A549 (cell line): ENCODE results near the gene DCP1A. TPM values are rescaled to one million over a fixed set of nuclear protein-coding genes. Genes with fewer than 3 reads are reported as not detected.
"Not testable (repeated sequence)": the region's sequence is repeated elsewhere in the genome, so short reads cannot be mapped to it uniquely, and the experiment has no call there.

Experiments
- ATAC-seq, 2 experiments: fragments of 200-7000 bp in 1 of 2; fragments of >200 bp in 1 of 2; cut with Nextera tagmentation in 1 of 2; cut with Tn5 transposase in 1 of 2; 3 replicates each; pipeline versions ENCODE4 v1.8.0 to v1.9.1; 2018 to 2020; ENCODE audit warnings: mild to moderate bottlenecking in 1 of 2, moderate library complexity in 1 of 2
- CTCF ChIA-PET: fragments of 300-600 bp; sonication (Branson Sonifier 250); formaldehyde crosslinking; extraction: SDS; loops from one replicate; lab custom pipeline; 2021; ENCODE audit warnings: antibody characterized with exemption, inconsistent platforms; lab: Yijun Ruan, JAX
- POLR2A ChIA-PET: fragments of 350-600 bp; formaldehyde crosslinking; extraction: SDS; loops from one replicate; lab custom pipeline; 2021; ENCODE audit warnings: antibody characterized with exemption, inconsistent platforms; lab: Yijun Ruan, JAX
- DNase-seq, 2 experiments: peaks; one replicate each; pipeline versions ENCODE4 v3.0.0 to v3.0.0-alpha.2; 2011 to 2016; ENCODE audit warnings: low read depth in 1 of 2, low spot score in 1 of 2
- FAIRE-seq: peaks from 2 replicates; lab custom pipeline; 2011; peaks lifted over from hg19 to GRCh38; lab: Jason Lieb, UNC
- H3K27ac ChIP-seq, 2 experiments: fragments of >200 bp; sonication (Bioruptor Twin); formaldehyde crosslinking; 3 replicates each; pipeline ENCODE4 v1.5.1; 2016 to 2017
- H3K4me1 ChIP-seq: fragments of >200 bp; sonication (Bioruptor Twin); formaldehyde crosslinking; 3 replicates; pipeline ENCODE4 v1.6.1; 2016
- H3K4me2 ChIP-seq: fragments of >200 bp; sonication (Bioruptor Twin); formaldehyde crosslinking; 3 replicates; pipeline ENCODE4 v1.6.1; 2016
- H3K4me3 ChIP-seq: fragments of >200 bp; sonication (Bioruptor Twin); formaldehyde crosslinking; 3 replicates; pipeline ENCODE4 v1.5.1; 2016
- H3K9me3 ChIP-seq: fragments of >200 bp; sonication (Bioruptor Twin); formaldehyde crosslinking; 3 replicates; pipeline ENCODE4 v1.6.1; 2016
- EP300 ChIP-seq, 2 experiments: fragments of >200 bp; sonication (Bioruptor Twin); formaldehyde crosslinking; IDR thresholded peaks; 2 replicates in 1 of 2; 3 replicates in 1 of 2; pipeline ENCODE4 v1.6.1; 2016 to 2017
- HOXB13 ChIP-seq: fragments of 250-450 bp; sonication (Bioruptor Pico); IDR thresholded peaks from 2 replicates; pipeline ENCODE4 v1.5.0; 2020; ENCODE audit warnings: low read depth, mild to moderate bottlenecking, moderate library complexity
- KDM1A ChIP-seq: fragments of 200-600 bp; sonication (generic); IDR thresholded peaks from 2 replicates; pipeline ENCODE4 v1.6.1; 2016; ENCODE audit warnings: low read depth, mild to moderate bottlenecking
- MAFK ChIP-seq: fragments of 450-650 bp; IDR thresholded peaks from 2 replicates; pipeline ENCODE4 v1.6.1; 2014; ENCODE audit not compliant: partially characterized antibody
- NR3C1 ChIP-seq: fragments of >200 bp; sonication (Bioruptor Twin); formaldehyde crosslinking; IDR thresholded peaks from 3 replicates; pipeline ENCODE4 v1.6.1; 2017
- POLR2A ChIP-seq: IDR thresholded peaks from 2 replicates; pipeline ENCODE4 v1.6.1; 2012; ENCODE audit warnings: mild to moderate bottlenecking, low read length
- RAD21 ChIP-seq, 2 experiments: fragments of >200 bp in 1 of 2; sonication (Bioruptor Twin) in 1 of 2; formaldehyde crosslinking in 1 of 2; IDR thresholded peaks in 1 of 2; conservative IDR thresholded peaks in 1 of 2; 2 replicates in 1 of 2; 3 replicates in 1 of 2; pipeline ENCODE4 v1.6.1; 2012 to 2018; ENCODE audit warnings: inconsistent platforms in 1 of 2
- RFX5 ChIP-seq: fragments of 450-650 bp; IDR thresholded peaks from 2 replicates; pipeline ENCODE4 v1.7.1; 2014; ENCODE audit warnings: antibody characterized with exemption, mild to moderate bottlenecking, moderate library complexity
- SMC3 ChIP-seq: fragments of >200 bp; sonication (Bioruptor Twin); formaldehyde crosslinking; IDR thresholded peaks from 3 replicates; pipeline ENCODE4 v1.6.1; 2018; ENCODE audit warnings: inconsistent platforms
- TP53 ChIP-seq: fragments of 250-450 bp; sonication (Bioruptor Pico); IDR thresholded peaks from 2 replicates; pipeline ENCODE4 v1.5.0; 2021; ENCODE audit warnings: mild to moderate bottlenecking, moderate library complexity
- ZC3H11A ChIP-seq: fragments of 450-650 bp; IDR thresholded peaks from 2 replicates; pipeline ENCODE4 v1.6.1; 2014; ENCODE audit warnings: antibody characterized with exemption, mild to moderate bottlenecking
- ZNF302 ChIP-seq: fragments of 250-450 bp; sonication (Bioruptor Pico); IDR thresholded peaks from 2 replicates; pipeline ENCODE4 v1.9.0; 2021; ENCODE audit warnings: inconsistent platforms, mild to moderate bottlenecking, moderate library complexity
- WGBS: methylation state at CpG from one replicate; pipeline ENCODE4 v1.1.6; 2017; ENCODE audit errors: missing lambda C conversion rate; 5-methylcytosine and 5-hydroxymethylcytosine counted together
- polyA plus RNA-seq, 4 experiments: library from polyadenylated mRNA; depleted of rRNA in 3 of 4; stranded (reverse); fragments of >200 nt; fragmentation: RNase III in 1 of 4; extraction: RNeasy Plus Mini Kit Qiagen cat#74134 plus additional on column Dnase treatment in 1 of 4; gene quantifications; 2 replicates in 3 of 4; 3 replicates in 1 of 4; pipeline ENCODE4 v1.2.3, GENCODE V29; 2011 to 2017
- TF ChIP-seq, protein P1 (sequence below): IDR thresholded peaks from 2 replicates; pipeline ENCODE4 v1.6.1; 2012; ENCODE audit warnings: low read depth, borderline replicate concordance
- TF ChIP-seq, protein P2 (sequence below): fragments of 200-600 bp; sonication (generic); IDR thresholded peaks from 2 replicates; pipeline ENCODE4 v1.6.1; 2016; ENCODE audit warnings: antibody characterized with exemption, mild to moderate bottlenecking, moderate library complexity
- TF ChIP-seq, protein P3 (sequence below): fragments of 450-650 bp; IDR thresholded peaks from 2 replicates; pipeline ENCODE4 v1.6.1; 2014; ENCODE audit warnings: antibody characterized with exemption
- TF ChIP-seq, protein P4 (sequence below): fragments of >200 bp; sonication (Bioruptor Twin); formaldehyde crosslinking; IDR thresholded peaks from 3 replicates; pipeline ENCODE4 v1.5.1; 2016

DCP1A gene
- polyA plus RNA-seq, 2 of the 4 experiments (the other 2 are of a cell fraction), result 7.3 to 27.4 TPM

DNA sequence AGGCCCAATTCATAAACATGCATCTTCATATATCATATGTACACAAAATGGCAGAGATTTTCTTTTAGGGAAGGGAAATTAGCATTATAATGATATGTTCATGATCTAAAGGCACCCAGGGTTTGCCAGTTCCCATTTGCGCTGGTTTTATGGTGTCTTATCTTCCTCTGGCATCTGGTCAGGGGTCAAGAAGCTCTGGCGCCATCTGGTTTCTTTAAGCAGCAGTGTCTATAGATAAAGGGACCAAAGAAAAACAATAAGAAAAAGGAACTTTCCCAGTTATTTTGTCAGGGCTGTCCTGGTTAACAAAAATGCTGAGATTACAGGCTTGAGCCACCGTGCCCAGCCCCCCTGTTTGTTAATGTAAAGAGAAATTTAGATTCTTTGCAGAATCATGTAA is 3.3 kb upstream of the DCP1A start (continued):
- TF ChIP-seq, protein P1, sequence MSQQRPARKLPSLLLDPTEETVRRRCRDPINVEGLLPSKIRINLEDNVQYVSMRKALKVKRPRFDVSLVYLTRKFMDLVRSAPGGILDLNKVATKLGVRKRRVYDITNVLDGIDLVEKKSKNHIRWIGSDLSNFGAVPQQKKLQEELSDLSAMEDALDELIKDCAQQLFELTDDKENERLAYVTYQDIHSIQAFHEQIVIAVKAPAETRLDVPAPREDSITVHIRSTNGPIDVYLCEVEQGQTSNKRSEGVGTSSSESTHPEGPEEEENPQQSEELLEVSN, result no peak
- no peak for TF ChIP-seq POLR2A
- TF ChIP-seq RFX5, result no peak
- TF ChIP-seq NR3C1, result no peak
- TF ChIP-seq ZNF302 (CRISPR knock-in tag), result no peak
- no peak for TF ChIP-seq TP53
- TF ChIP-seq, protein P2, sequence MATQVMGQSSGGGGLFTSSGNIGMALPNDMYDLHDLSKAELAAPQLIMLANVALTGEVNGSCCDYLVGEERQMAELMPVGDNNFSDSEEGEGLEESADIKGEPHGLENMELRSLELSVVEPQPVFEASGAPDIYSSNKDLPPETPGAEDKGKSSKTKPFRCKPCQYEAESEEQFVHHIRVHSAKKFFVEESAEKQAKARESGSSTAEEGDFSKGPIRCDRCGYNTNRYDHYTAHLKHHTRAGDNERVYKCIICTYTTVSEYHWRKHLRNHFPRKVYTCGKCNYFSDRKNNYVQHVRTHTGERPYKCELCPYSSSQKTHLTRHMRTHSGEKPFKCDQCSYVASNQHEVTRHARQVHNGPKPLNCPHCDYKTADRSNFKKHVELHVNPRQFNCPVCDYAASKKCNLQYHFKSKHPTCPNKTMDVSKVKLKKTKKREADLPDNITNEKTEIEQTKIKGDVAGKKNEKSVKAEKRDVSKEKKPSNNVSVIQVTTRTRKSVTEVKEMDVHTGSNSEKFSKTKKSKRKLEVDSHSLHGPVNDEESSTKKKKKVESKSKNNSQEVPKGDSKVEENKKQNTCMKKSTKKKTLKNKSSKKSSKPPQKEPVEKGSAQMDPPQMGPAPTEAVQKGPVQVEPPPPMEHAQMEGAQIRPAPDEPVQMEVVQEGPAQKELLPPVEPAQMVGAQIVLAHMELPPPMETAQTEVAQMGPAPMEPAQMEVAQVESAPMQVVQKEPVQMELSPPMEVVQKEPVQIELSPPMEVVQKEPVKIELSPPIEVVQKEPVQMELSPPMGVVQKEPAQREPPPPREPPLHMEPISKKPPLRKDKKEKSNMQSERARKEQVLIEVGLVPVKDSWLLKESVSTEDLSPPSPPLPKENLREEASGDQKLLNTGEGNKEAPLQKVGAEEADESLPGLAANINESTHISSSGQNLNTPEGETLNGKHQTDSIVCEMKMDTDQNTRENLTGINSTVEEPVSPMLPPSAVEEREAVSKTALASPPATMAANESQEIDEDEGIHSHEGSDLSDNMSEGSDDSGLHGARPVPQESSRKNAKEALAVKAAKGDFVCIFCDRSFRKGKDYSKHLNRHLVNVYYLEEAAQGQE, result no peak
- TF ChIP-seq ZC3H11A, result no peak
- TF ChIP-seq, protein P3, sequence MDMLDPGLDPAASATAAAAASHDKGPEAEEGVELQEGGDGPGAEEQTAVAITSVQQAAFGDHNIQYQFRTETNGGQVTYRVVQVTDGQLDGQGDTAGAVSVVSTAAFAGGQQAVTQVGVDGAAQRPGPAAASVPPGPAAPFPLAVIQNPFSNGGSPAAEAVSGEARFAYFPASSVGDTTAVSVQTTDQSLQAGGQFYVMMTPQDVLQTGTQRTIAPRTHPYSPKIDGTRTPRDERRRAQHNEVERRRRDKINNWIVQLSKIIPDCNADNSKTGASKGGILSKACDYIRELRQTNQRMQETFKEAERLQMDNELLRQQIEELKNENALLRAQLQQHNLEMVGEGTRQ, result no peak
- peak; percentile 48 to 49; a peak in 3 of 5 replicates for TF ChIP-seq RAD21 (conservative IDR thresholded peaks at IDR 0.05 in 1 of 2, IDR thresholded peaks at IDR 0.05 in 1 of 2)
- TF ChIP-seq, protein P4, sequence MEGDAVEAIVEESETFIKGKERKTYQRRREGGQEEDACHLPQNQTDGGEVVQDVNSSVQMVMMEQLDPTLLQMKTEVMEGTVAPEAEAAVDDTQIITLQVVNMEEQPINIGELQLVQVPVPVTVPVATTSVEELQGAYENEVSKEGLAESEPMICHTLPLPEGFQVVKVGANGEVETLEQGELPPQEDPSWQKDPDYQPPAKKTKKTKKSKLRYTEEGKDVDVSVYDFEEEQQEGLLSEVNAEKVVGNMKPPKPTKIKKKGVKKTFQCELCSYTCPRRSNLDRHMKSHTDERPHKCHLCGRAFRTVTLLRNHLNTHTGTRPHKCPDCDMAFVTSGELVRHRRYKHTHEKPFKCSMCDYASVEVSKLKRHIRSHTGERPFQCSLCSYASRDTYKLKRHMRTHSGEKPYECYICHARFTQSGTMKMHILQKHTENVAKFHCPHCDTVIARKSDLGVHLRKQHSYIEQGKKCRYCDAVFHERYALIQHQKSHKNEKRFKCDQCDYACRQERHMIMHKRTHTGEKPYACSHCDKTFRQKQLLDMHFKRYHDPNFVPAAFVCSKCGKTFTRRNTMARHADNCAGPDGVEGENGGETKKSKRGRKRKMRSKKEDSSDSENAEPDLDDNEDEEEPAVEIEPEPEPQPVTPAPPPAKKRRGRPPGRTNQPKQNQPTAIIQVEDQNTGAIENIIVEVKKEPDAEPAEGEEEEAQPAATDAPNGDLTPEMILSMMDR, result peak; percentile 44
- peak; percentile 50 for TF ChIP-seq SMC3

DNA sequence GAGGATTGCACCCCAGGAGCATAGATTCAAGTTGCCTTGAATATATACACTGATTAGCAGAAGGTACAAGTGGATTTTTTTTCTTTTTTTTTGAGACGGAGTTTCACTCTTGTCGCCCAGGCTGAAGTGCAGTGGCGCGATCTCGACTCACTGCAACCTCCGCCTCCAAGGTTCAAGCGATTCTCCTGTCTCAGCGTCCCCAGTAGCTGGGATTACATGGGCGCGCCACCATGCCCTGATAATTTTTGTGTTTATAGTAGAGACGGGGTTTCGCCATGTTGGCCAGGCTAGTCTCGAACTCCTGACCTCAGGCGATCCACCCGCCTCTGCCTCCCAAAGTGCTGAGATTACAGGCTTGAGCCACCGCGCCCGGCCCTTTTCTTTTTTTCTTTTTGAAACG is 775 bp upstream of the DCP1A start:
- Histone ChIP-seq H3K4me2 (peak overlapping the region; percentile 95), H3K4me1 (peaks cover 31% of the 10 kb centered on the region; the same call in 2 of the 3 replicates), H3K27ac (peak overlapping the region; percentile 98 to 99), H3K4me3 (peak overlapping the region; percentile 96)
- 77% methylated on average over 19 of the region's 19 CpGs for WGBS
- not testable (repeated sequence) for ATAC-seq, H3K9me3 ChIP-seq, DNase-seq, FAIRE-seq
- CTCF ChIA-PET, result interaction anchor here (0.9 kb wide), 1 partner anchor 13 kb away, joined by 3 read pairs; no protein-coding TSS in a partner anchor
- POLR2A ChIA-PET, result interaction anchor here (1.0 to 1.4 kb wide), 5 partner anchors 31 to 362 kb away, joined by 4 to 8 read pairs (median 4); no protein-coding TSS in a partner anchor

DNA sequence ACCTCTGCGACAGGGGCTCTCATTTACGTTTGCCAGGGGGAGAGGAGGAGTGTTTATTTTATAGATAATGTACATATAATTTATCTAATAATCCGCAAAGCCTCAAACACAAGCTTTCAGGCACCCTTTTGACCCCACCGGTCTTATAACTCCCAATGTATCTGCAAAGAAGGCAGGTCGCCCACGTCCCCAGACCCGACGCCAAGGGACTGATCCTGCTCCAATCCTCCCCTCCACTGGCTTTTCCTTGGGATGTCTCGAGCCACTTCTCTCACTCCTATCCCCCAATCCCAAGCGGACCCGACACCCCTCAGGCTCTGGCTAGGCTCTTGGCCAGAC is 452 bp downstream of the DCP1A start:
- H3K9me3 ChIP-seq, result no peaks in the 10 kb centered on the region
- peaks cover 40% of the 10 kb centered on the region for H3K4me1 ChIP-seq
- peak overlapping the region; percentile 98 to 99 for H3K27ac ChIP-seq
- peak overlapping the region; percentile 76 for H3K4me2 ChIP-seq
- FAIRE-seq, result no peak
- WGBS, result 3% methylated on average over 11 of the region's 11 CpGs
- ATAC-seq, result peak; percentile 31 to 54
- TF ChIP-seq EP300 (IDR thresholded peaks at IDR 0.05), result no peak
- no peak for TF ChIP-seq MAFK
- TF ChIP-seq, protein P2, result no peak
- no peak for TF ChIP-seq KDM1A
- TF ChIP-seq HOXB13 (CRISPR knock-in tag), result no peak
- TF ChIP-seq, all 56 proteins: peak for 0
- DNase-seq, result no peak
- H3K4me3 ChIP-seq, result peak overlapping the region; percentile 96
- ChIA-PET CTCF (interaction anchor here (1.1 kb wide), 1 partner anchor 23 kb away, joined by 4 read pairs; no protein-coding TSS in a partner anchor), POLR2A (interaction anchor here (0.9 to 1.3 kb wide), 5 partner anchors 9 to 109 kb away, joined by 3 to 8 read pairs (median 4); no protein-coding TSS in a partner anchor)
